AG09309 (cell line): Measurements from ENCODE around the gene PLXNA4.

Experiments used
- DNase-seq: peaks from one replicate; pipeline ENCODE4 v3.0.0-alpha.2; 2010; ENCODE audit warnings: low read depth
- H3K4me3 ChIP-seq: 2 replicates; pipeline ENCODE4 v1.5.1; 2011; ENCODE audit warnings: mild to moderate bottlenecking, low read depth, low read length, moderate library complexity; ENCODE audit not compliant: control insufficient read depth
- TF ChIP-seq, protein P1 (sequence below): IDR thresholded peaks from 2 replicates; pipeline ENCODE4 v1.5.1; 2011; ENCODE audit warnings: mild to moderate bottlenecking, low read depth, low read length, inconsistent platforms; ENCODE audit not compliant: insufficient read depth, control insufficient read depth; ENCODE audit errors: missing control alignments

The PLXNA4 gene

GRCh38 chr7:132368246-132368900 is 207.9 kb downstream of the PLXNA4 start:
- DNase-seq, result no peak

GRCh38 chr7:132367795-132368194 is 208.5 kb downstream of the PLXNA4 start:
- TF ChIP-seq, protein P1, sequence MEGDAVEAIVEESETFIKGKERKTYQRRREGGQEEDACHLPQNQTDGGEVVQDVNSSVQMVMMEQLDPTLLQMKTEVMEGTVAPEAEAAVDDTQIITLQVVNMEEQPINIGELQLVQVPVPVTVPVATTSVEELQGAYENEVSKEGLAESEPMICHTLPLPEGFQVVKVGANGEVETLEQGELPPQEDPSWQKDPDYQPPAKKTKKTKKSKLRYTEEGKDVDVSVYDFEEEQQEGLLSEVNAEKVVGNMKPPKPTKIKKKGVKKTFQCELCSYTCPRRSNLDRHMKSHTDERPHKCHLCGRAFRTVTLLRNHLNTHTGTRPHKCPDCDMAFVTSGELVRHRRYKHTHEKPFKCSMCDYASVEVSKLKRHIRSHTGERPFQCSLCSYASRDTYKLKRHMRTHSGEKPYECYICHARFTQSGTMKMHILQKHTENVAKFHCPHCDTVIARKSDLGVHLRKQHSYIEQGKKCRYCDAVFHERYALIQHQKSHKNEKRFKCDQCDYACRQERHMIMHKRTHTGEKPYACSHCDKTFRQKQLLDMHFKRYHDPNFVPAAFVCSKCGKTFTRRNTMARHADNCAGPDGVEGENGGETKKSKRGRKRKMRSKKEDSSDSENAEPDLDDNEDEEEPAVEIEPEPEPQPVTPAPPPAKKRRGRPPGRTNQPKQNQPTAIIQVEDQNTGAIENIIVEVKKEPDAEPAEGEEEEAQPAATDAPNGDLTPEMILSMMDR, result no peak
- H3K4me3 ChIP-seq, result no peak overlapping the region
- no peak for DNase-seq

More at GRCh38 chr7:132368246-132368900, 207.9 kb downstream of the PLXNA4 start:
- H3K4me3 ChIP-seq, result no peak overlapping the region
- TF ChIP-seq, protein P1, result no peak

DNA sequence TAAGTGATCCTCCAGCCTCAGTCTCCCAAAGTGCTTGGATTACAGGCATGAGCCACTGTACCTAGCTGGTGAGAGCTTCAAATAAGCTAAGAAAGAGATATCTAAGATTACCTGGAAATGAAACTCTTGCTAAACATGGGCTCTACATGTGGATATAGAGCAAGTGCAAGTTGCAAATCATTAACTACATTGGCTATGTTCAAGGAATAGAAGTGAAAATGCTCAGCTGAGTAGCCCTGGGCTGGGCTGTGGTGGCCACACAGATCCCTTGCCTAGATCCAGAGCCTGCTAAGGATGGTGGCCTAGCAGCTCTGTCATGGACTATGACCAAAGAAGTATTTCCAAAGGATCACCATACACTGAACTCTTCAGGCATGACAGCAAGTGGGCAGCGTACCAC is 209.3 kb downstream of the PLXNA4 start:
- no peak for DNase-seq
- TF ChIP-seq, protein P1, result no peak
- no peak overlapping the region for H3K4me3 ChIP-seq

DNA sequence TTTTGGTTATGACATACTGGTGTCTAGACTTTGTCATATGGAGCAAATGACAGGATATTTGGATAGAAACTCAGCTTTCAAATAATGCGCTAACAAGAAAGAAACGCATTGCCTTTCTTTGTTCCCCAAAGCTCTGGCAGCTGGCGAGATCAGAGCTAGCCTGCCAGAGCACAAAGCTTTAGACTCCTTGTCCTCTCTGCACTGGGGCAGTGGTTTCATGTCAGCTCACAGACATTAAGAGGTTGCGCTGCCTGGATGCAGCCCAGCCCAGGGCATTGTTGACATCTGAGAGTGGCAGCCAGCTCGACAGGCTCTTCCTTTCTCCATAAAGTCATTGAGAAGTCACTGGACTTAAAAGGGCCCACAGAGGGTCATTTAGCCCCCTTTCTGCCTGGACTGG is 212.0 kb downstream of the PLXNA4 start:
- no peak overlapping the region for H3K4me3 ChIP-seq
- DNase-seq, result no peak
- TF ChIP-seq, protein P1, result no peak

GRCh38 chr7:132362059-132362458 is 214.2 kb downstream of the PLXNA4 start:
- no peak overlapping the region for H3K4me3 ChIP-seq
- TF ChIP-seq, protein P1, result no peak
- DNase-seq, result no peak

- DNase-seq, result no peak
- TF ChIP-seq, protein P1, result no peak
Observed at GRCh38 chr7:132361146-132361545, 215.1 kb downstream of the PLXNA4 start.

More at GRCh38 chr7:132361146-132361545, 215.1 kb downstream of the PLXNA4 start:
- H3K4me3 ChIP-seq, result no peak overlapping the region
